Skin of body (tissue), 2 donors: ENCODE data around the gene ANGPTL4. TPM values are rescaled to one million over a fixed set of nuclear protein-coding genes. Genes with fewer than 3 reads are reported as not detected.
A peak's percentile ranks its signal among the peaks of the same experiment; 100 is the strongest.
"Not testable (repeated sequence)": the region's sequence is repeated elsewhere in the genome, so short reads cannot be mapped to it uniquely, and the experiment has no call there.

Experiments
- DNase-seq: peaks from one replicate; lab custom pipeline; 2025; lab: John Stamatoyannopoulos, UW
- total RNA-seq: library from RNA; depleted of rRNA; stranded (reverse); fragments of >200 nt; gene quantifications from one replicate; pipeline ENCODE4 v1.2.3, GENCODE V29; 2014

Gene ANGPTL4
- total RNA-seq, 1 donor from 2014 or later: 5.8 TPM

DNA sequence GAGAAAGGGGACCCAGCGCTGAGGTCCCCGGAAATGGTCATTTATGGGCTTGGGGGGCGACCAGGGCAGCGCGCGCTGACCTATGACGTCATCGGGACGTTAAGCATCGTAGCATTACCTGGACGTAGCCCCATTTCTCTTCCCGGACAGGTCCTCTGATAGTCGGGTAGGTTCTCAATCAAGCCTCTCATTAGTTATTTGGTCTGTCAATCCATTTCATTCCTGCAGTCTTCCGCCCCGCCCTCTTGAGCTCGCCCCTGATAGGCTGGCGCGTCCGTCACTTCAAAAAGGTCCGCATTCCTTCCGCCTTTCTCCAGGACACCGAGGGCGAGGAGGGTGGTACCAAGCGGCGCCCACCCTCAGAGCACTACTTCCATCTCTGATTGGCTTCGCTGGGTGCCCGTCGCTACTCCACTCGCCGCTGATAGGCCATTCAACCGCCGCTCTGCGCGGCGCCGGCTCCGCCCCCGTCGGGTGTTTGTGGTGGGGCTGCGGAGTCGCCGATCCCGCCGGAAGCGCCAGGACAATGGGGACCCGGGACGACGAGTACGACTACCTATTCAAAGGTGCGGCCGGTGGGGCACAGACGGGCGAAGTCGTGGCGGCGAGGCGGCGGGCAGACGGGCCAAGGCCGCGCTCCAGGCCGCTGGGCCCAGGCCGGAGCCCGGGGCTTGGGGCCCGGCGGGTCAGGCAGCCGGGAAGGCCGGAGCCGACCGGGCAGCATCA is 26.1 kb downstream of the ANGPTL4 start, which contains the start of gene RAB11B:
Gene RAB11B, plus strand, starts transcription at position 470 of the 726 bp plus-strand sequence. Its CDS starts 57 bp downstream, at position 527.
- peak; percentile 100 for DNase-seq

DNA sequence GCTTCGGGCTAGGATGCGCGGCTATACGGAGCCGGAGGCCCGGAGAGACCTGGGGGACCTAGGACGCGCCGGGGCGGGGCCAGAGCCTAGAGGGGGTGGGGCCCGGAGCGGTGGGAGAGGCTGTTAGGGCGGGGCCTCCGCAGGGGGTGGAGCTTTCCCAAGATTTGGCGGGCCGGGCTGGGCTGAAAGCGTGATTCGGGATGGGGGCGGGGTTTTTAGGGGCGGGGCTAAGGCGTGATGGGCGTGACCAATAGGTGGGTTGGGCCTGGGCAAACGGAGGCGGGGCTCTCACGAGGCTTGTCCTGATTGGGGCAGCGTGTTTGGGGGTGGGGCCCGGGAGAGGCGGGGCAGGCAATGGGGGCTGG is 26.6 kb downstream of the ANGPTL4 start:
- DNase-seq: peak; percentile 87

DNA sequence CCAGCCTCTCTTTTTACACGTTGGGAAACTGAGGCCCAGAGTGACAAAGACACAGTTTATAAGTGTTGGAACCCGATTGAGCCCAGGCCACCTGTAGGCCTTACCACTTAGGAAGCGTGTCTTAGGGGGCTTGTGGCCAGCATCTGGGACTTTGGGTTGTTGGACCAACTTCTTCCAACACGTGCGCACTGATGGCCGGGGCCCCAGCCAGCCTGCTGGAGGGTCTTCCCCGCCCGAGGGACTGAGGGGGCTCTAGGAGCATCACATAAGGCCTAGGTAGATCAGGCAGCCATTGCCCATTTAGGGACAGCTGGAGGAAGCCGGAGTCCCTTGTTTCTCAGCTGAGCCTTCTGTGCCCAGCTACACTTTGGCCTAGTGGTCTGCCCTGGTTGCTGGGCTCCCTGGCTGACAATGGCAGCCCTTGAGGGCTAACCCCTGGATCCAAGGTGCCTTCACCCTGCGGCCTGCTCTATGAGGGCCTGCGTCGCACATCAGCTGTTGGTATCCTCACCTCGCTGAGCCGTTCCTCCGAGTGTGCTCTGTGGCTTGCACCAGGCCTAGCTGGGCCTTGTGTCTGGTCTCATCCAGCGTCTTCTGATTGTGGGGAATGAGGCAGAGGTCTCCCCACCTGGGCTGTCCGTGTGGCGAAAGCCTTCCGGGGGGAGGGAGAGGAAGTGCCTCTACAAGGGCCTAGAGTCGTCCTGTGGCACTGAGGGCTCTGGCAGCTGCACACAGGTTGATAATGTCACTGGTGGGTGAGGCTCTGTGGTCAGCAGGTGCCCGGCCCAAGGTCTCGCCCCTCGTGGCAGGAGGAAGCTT is 27.5 kb downstream of the ANGPTL4 start:
- DNase-seq: no peak

DNA sequence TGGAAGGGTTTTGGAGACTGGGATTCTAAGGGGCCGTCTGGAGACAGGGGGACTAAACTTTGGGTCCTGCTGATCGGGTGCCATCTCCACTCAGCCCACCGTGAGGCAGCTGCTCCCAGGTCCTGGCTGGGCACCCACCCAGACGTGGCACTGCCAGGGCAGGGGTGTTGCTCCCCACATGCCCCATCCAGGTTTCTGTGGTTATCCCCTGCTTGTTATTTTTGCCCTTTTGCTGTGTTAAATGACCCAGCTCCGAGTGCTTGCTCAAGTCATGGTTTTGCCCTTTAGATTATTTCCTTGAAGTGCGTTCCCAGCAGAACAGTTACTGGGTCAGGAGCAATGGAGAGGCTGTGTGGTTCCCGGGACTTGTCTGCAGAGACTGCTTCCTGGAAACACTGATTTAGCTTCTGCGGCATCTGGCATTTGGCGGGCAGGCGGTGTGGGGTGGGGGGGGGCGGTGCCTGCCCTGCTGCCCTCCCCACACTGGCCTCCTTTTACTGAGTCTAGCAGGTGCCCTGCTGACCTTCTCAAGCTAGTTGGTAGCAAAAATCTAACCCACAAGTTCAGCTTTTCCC is 28.1 kb downstream of the ANGPTL4 start:
- DNase-seq: no peak

DNA sequence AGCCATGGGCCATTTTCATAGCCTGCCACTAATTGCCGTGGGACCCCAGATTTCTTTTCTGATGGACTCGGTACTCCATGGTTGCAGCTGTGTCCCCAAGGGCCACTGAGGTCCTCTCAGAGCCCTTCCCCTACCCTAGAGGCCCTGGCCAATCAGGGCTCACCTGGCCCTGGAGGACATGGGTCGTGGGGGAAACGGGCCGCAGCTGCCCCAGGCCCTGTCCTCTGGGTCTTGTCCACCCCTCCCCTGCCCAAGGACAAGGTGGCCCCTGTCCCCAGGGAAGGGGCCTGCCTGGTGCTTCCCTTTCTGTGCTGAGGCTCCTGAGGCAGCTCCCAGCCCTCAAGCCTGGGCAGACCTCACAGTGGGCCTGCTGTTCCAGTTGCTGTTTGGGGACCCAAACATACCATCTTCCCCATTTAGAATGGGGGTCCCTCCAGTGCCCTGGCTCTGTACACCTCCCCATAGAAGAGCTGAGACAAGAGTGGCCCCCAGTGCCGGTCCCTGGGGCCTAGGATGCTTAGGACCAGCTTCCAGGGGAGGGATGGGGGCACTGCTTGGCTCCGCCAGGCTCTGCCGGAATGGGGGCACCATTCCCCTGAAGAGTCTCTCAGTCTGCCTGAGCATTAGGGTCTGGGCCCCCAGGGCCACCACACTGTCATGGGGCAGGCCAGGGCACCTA is 29.4 kb downstream of the ANGPTL4 start:
- DNase-seq: no peak

DNA sequence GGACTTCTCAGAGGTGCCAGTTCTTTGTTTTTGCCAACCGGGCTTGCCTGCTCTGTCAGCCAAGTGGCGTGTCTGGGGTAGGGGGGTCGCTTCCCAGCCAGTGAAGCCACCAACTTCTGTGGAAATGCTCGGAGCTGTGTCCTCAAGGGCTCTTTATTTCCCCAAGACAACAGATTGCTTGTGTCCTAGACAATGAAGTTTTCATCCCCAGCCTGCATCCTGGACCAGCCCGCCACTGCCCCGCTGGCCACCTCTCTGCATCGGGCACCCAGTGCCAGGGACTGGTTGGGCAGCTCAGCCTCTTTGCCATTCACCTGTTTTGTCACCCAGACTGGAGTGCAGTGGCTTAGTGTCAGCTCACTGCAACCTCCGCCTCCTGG is 29.9 kb downstream of the ANGPTL4 start:
- DNase-seq: no peak

DNA sequence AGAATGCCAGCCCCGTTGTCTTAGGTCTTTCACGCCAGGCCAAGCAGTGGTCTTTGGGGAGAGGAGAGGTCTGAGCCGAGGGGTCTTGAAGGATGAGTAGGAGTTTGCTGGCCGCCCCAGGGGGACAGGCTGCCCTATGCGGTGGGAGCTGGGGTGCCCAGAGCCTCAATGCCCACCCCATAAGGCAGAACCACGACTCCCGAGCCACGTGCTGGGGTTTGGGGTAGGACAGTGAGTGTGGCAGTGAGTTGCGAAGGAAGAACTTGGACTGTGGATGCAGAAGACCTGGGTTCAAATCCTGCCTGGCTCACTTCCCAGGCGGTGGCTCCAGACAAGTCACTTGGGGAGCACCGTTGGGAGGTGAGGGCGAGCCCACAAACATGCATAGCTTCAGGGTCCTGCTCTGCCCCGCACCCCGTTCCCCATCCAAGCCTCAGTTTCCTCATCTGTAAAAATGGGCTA is 31.7 kb downstream of the ANGPTL4 start:
- no peak for DNase-seq

DNA sequence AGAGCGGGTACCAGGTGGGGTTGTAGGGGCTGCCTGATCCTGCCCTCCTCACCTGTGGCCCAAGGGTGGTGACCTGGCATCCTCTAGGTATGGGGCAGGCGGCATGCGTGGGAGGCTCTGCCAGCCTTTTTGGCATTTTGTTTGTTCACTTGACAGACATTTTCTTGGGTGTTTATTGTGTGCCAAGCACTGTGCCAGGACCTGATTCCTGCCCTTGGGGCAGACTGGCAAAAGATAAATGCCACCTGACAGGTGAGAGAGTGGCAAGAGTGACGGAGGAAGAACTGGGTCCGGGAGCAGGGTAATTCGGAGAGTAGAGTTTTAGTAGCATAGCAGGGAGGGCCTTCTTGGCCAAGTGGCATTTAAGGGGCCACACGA is 32.2 kb downstream of the ANGPTL4 start:
- DNase-seq: no peak

DNA sequence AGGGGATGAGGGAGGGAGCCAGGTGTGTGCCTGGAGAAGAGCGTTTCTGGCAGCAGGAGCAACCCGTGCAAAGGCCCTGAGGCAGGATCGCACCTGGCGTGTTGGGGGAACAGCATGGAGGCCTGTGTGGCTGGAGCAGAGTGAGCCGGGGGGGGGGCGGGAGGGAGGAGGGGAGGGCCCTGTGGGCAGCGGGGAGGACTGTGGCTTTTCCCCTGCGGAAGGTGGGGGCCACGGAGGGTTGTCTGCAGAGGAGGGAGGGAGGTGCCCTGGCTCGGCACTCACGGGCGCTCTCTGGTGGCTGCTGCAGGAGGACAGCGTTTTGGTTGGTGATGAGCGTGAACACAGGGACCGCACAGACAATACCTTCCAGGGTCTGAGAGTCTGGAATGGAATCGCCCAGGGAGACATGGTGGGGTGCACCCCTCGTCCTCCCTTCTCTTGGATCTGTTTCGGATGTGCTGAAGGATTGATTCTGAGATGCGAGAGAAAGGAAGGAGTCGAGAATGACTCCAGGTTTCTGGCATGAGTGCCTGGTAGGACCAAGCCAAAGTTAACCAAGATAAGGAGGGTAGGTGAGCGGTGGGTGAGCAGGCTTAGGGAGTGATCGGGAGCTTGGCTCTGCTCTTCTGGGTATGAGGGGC is 32.7 kb downstream of the ANGPTL4 start:
- peak; percentile 22 for DNase-seq

DNA sequence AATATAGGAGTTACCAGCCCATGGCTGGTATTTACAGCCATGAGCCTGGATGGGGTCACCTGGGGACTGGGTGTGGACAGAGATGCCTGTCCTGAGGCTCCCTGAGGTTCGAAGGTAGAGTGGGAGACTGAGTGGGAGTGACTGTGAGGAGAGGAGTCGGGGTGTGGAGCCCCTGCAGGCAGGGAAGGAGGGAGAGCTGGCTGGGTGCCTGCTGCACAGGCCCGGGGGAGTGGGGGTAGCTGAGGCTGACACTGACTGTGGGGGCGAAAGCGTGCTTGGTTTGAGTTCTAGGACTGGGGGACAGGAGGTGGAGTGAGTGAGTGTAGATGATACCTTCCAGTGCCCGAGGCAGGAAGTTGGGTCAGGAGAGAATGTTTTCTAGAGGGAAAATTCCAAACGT is 33.3 kb downstream of the ANGPTL4 start:
- no peak for DNase-seq

DNA sequence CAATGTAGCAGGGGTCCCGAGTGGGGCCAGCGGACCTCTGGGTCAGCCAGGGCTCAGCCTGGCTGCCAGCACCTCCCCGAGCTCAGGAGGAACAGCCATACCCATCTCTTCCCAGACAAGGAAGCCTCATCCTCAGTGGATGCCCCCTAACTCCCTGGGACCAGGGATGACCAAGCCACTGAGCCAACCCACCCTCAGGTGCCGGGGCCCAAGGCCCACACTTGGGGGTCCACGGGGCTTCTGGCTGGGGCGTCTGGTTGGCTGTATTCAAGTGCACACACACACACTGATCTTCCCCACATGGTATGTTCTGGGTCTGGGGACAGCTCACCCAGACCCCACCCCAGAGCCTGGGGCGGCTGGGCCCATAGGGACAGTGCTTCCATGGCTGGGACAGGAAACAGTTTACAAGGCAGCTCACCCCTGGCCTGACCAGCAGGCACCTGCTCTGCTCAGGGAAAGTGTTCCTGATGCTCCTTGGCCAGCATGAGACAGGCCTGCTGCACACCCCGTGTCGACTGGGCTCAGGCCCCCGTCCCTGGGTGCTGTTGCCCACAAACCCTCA is 33.9 kb downstream of the ANGPTL4 start:
- no peak for DNase-seq

DNA sequence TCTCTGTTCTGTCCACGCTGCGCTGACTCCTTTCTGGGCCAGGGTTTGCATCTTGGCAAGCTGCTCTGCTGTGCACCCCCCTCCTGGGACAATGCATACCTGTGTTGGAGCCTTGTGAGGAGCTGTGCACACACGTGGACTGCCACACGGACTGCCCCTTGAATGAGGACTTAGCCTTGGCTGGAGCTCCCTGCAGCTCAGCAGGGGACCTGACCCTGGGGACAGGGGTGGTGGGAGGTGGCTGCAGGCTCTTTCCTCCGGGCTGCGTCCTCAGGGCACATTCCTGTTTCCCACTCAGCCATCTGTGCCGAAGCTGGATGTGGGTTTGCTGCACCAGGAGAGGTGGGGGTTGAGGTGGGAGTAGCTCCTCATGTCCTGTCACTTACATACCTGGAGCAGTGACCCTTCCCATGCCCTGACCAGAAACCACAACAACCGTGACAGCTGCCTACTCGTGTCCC is 34.4 kb downstream of the ANGPTL4 start:
- no peak for DNase-seq

DNA sequence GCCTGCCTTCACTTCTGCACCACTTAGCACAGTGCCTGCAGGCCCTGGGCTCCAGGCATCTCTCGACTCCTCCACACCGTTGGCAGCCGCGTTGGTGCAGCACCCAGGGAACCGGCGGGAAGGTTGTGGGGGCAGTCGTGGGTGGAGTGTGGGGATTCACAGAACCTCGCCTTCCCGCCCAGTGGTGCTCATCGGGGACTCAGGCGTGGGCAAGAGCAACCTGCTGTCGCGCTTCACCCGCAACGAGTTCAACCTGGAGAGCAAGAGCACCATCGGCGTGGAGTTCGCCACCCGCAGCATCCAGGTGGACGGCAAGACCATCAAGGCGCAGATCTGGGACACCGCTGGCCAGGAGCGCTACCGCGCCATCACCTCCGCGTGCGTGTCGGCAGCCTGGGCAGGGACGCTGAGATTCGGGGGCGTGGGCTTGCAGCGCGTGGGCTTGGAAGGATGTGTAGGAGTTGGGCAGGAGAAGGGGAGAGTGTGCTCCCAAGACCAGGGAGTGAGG is 35.8 kb downstream of the ANGPTL4 start:
- DNase-seq: no peak

DNA sequence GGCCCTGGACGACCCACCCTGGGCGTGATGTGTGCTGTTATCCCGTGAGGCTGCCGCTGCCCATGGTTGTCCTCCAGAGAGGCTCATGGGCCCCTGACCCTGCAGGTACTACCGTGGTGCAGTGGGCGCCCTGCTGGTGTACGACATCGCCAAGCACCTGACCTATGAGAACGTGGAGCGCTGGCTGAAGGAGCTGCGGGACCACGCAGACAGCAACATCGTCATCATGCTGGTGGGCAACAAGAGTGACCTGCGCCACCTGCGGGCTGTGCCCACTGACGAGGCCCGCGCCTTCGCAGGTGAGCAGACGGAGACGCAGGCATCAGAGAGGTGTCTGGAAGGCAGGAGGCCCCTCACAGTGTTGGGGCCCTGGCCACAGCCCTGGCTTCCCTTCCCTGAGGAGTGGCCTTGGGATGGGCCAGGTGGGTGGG is 38.0 kb downstream of the ANGPTL4 start:
- DNase-seq: no peak

DNA sequence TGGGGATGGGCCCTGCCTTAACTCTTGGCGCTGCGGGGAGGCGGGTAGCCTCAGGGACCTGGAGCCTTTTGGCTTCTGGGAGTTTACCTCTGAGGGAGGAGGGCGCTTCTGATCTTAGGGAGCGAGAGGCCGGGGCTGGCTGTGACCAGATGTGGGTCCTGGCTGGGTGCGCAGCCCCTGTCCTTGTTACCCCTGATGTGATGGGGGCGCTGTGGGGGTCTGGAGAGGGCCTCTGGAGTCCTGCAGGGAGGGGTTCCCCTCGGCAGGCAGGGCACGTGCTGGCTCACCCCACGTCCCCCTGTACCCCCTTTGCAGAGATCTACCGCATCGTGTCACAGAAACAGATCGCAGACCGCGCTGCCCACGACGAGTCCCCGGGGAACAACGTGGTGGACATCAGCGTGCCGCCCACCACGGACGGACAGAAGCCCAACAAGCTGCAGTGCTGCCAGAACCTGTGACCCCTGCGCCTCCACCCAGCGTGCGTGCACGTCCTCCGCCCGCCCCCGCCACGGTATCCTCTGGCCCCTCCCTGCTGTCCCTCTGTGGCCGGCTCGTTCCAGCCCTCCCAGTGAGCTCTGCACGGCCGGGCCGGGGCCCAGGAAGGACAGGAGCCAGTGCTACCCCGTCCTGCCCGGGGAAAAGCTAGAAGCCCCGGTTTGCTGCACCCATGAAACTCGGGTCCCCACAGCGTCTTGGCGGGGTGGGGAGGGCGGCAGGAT is 39.3 kb downstream of the ANGPTL4 start:
- no peak for DNase-seq

DNA sequence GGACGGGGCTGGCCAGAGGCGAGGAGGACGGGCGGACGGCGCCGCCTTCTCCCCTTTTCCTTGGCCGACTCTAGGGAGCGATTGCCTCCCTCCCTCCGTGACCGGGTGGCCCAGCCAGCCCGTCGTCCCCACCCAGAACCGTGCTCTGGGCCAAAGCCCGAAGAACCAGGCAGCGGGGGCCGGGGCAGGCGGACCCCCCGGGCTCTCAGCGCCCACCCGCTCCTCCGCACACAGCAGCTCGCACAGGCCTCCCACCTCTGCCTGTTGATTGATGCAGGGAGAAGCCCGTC is 39.8 kb downstream of the ANGPTL4 start:
- DNase-seq: no peak

DNA sequence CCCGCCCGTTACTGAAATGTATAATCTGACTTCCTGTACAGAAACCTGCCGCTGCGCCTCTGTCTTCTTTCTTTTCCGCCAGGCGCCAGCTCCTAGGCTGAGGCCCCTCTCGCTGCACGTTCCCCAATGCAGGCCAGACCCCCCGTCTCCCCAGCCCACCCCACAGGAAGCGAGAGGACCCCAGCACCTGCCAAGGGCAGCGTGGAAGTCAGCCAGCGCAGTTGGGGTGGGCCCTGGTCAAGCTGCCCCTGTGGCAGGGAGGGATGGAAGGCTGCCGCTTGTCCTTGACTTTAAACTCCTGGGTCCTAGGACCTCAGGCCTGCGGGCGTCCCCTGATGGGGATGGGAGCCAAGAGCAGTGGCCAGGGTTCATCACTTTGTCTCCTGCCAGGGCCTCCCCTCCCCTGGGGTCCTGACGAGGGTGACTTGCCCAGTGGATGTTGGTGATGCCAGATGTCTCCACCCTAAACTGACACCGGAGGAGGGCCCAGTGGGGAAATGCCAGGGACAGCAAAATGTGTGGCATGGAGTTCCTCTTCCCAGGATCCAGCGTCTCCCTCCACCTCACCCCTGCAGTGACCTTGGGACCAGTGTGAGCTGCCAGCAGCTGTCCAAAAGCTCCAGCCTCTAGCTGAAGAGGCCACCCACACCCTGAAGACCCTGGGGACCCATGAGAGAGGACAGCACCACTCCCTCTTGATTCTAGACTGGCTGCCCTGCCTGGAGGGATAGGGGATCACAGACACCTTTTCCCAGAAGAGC is 40.6 kb downstream of the ANGPTL4 start:
- no peak for DNase-seq

DNA sequence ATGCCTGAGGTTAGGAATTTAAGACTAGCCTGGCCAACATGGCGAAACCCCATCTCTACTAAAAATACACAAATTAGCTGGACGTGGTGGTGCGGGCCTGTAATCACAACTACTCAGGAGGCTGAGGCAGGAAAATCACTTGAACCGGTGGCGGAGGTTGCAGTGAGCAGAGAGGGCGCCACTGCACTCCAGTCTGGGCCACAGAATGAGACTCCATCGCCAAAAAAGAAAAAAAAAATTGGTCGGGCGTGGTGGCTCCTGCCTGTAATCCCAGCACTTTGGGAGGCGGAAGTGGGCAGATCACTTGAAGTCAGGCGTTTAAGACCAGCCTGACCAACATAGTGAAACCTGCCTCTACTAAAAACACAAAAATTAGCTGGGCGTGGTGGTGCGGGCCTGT is 46.8 kb downstream of the ANGPTL4 start:
- not testable (repeated sequence) for DNase-seq
